ENCODE data around the gene USP14.

DNA sequence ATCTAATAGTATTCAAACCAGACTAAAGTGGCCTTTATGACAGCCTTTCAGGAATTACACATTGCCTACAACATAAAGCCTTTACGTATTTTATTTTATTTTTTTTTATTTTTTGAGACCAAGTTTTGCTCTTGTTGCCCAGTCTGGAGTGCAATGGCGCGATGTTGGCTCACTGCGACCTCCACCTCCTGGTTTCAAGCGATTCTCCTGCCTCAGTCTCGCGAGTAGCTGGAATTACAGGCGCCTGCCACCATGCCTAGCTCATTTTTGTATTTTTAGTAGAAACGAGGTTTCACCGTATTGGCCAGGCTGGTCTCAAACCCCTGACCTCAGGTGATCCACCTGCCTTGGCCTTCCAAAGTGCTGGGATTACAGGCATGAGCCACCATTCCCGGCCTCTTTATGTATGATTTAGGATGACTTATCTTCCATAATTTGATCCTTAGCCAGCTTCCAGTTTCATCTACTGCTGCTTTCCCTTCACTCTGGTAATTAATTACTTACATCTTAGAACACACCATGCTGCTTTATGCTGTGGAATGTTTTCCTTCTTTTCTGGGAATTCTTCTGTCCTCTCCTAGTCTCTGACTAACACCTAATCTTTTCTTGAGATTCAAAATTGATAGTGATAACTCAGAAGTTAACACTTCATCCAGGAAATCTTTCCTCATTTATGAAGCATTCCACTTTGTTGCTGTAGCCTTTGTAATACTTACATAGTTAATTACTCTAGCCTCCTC is 2.6 kb downstream of the USP14 start:
- TF ChIP-seq, protein P1, sequence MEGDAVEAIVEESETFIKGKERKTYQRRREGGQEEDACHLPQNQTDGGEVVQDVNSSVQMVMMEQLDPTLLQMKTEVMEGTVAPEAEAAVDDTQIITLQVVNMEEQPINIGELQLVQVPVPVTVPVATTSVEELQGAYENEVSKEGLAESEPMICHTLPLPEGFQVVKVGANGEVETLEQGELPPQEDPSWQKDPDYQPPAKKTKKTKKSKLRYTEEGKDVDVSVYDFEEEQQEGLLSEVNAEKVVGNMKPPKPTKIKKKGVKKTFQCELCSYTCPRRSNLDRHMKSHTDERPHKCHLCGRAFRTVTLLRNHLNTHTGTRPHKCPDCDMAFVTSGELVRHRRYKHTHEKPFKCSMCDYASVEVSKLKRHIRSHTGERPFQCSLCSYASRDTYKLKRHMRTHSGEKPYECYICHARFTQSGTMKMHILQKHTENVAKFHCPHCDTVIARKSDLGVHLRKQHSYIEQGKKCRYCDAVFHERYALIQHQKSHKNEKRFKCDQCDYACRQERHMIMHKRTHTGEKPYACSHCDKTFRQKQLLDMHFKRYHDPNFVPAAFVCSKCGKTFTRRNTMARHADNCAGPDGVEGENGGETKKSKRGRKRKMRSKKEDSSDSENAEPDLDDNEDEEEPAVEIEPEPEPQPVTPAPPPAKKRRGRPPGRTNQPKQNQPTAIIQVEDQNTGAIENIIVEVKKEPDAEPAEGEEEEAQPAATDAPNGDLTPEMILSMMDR (IDR thresholded peaks at IDR 0.05): no peak
- TF ChIP-seq POLR2A (IDR thresholded peaks at IDR 0.05): no peak
